GM06990 (cell line): ENCODE results near the gene GRID2.

ENCODE experiments used
- DNase-seq: peaks from one replicate; pipeline ENCODE4 v3.0.0-alpha.2; 2011; ENCODE audit not compliant: insufficient read length; ENCODE audit errors: extremely low read depth
- H3K27me3 ChIP-seq: replicated peaks from 2 replicates; pipeline ENCODE4 v1.6.0; 2011; ENCODE audit warnings: low read length; ENCODE audit not compliant: control insufficient read depth, insufficient read depth
- H3K36me3 ChIP-seq: 2 replicates; pipeline ENCODE4 v1.5.1; 2011; ENCODE audit warnings: low read length; ENCODE audit not compliant: control insufficient read depth, insufficient read depth
- H3K4me3 ChIP-seq: replicated peaks from 2 replicates; pipeline ENCODE4 v1.5.1; 2011; ENCODE audit warnings: low read depth, mild to moderate bottlenecking, control low read depth, low read length
- TF ChIP-seq, protein P1 (sequence below): IDR thresholded peaks from 2 replicates; pipeline ENCODE4 v1.5.1; 2011; ENCODE audit warnings: low read length, control low read depth, mild to moderate bottlenecking, inconsistent platforms; ENCODE audit not compliant: insufficient read depth, poor library complexity, severe bottlenecking

GRID2 gene

DNA sequence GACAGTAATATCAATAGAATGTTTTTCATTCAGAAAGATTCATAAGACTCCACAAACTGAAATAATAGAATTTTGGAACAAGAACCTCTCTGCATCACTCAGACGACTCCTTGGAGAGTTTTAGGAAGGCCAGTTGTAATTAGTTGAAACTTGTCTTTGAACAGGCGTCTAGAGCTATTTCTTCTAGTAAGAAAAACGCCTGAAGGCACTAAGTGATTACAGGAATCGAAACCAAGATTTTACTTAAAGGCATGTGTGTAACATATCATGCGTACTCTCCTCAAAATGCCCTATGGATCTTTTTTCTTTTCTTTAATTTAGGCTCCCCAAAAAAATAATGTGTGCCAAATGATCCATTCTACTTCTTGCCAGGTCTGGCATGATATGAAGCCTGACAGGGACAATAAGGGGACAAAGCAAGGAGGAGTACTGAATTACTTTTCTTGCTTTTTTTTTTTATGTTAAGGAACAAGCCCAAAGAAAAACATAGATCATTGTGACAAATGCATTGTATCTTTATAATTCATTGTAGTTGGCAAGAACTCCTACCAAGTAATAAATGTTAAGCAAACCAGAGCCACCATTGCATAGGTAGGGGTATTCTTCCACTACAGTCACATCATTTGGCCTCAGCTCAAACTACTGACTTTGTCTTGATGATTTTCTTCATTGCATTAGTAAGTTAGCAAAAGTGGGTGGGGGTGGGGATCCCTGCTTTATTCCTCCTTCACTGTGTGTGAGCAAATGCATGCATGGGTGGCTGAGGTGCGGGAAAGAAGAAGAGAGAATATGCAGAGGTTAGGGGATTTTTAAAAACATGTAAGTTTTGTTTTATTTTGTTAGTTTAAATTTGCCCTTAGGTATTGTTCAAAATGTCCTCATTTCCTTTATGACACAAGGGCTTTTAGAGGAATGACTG, 1444.9 kb downstream of the GRID2 start:
- H3K36me3 ChIP-seq: no peaks in the 10 kb centered on the region
- DNase-seq: peak; percentile 13
- TF ChIP-seq, protein P1, sequence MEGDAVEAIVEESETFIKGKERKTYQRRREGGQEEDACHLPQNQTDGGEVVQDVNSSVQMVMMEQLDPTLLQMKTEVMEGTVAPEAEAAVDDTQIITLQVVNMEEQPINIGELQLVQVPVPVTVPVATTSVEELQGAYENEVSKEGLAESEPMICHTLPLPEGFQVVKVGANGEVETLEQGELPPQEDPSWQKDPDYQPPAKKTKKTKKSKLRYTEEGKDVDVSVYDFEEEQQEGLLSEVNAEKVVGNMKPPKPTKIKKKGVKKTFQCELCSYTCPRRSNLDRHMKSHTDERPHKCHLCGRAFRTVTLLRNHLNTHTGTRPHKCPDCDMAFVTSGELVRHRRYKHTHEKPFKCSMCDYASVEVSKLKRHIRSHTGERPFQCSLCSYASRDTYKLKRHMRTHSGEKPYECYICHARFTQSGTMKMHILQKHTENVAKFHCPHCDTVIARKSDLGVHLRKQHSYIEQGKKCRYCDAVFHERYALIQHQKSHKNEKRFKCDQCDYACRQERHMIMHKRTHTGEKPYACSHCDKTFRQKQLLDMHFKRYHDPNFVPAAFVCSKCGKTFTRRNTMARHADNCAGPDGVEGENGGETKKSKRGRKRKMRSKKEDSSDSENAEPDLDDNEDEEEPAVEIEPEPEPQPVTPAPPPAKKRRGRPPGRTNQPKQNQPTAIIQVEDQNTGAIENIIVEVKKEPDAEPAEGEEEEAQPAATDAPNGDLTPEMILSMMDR: no peak

DNA sequence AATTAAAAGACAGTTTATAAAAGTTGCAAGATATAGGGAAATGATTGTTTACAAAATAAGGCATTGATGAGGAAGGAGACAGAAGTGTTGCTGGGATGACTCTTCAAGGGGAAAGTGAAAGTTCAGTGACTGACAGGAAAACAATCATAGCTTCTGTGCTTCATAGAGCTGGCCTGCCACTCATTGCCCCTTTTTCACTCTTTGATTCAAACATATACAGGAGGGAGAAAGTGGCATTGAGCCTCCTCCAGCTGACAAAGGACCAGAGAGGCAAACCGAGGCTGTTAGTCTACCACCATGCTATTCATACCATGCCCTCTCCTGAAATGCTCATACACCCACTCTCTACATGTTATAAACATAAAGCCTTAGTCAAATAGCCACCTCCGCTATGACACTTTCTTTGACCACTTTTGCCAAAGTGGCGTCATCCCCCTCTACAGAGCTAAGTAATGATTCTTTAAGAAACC, 1445.6 kb downstream of the GRID2 start:
- Histone ChIP-seq H3K4me3 (0 out of 2 replicates have a peak overlapping the region, but pooled peaks have one; percentile 4), H3K27me3 (no peaks in the 10 kb centered on the region), H3K36me3 (no peaks in the 10 kb centered on the region)
- TF ChIP-seq, protein P1: no peak
- DNase-seq: peak; percentile 42

More for the DNA sequence above, 1444.9 kb downstream of the GRID2 start:
- H3K4me3 ChIP-seq: no peak overlapping the region
- H3K27me3 ChIP-seq: no peaks in the 10 kb centered on the region

DNA sequence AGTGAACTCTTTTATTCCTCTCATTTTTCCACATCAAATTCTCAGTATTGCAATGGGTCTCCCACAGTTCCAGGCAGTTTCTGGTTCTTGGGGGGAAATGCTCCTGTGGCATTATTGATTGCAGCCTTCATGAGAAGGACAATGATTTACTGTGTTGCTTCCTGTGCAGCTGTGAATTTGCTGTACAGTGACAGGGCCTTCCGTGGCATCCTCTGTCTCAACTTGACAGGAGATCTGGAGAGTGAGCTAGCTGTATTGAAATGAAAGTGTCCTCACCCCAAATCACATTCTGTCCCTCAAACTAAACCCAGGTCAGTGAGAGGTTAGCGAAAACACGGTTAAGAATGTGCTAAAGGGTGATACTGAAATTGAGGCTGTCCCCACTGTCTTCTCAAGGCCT, 1447.6 kb downstream of the GRID2 start:
- no peaks in the 10 kb centered on the region for H3K36me3 ChIP-seq
- DNase-seq: peak; percentile 11
- TF ChIP-seq, protein P1: no peak
- no peaks in the 10 kb centered on the region for H3K27me3 ChIP-seq
- no peak overlapping the region for H3K4me3 ChIP-seq

DNA sequence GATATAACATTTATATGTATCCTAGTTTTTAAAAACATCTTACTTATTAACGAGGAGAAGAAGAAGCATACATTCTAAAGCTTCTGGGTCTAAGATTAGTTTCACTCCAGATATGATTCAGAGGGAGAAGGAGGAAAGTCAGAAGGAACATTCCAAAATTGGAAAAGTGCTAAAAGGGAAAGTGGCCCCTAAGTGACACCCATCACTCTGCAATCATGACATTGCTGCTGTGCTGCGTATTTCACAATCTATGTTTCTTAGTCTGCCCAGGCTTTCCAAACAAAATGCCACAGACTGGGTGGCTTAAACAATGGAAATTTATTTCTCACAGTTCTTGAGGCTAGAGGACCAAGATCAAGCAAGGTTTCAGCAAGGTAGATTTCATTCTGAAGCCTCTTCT, 1452.3 kb downstream of the GRID2 start:
- TF ChIP-seq, protein P1: no peak
- H3K27me3 ChIP-seq: no peaks in the 10 kb centered on the region
- DNase-seq: no peak
- no peaks in the 10 kb centered on the region for H3K36me3 ChIP-seq
- H3K4me3 ChIP-seq: no peak overlapping the region

DNA sequence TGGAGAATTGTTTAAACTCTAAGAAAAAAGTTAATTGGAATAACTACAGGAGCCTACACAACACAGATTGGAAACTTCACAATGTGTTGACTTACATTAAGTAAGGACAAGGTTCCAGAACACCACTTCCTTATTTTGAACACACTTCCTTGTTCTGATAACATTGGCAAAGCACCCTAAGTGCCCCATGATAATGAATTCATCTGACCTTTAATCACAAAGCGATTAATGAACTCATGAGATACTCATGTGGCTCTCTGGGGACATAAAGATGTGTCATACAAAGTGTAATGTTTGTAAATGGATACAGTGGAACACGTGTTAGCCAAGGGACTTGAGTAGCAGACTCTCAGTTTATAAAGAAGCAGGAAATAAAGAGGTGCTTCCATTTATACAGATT, 1455.7 kb downstream of the GRID2 start:
- H3K27me3 ChIP-seq: no peaks in the 10 kb centered on the region
- no peak overlapping the region for H3K4me3 ChIP-seq
- no peaks in the 10 kb centered on the region for H3K36me3 ChIP-seq
- DNase-seq: no peak
- TF ChIP-seq, protein P1: no peak

DNA sequence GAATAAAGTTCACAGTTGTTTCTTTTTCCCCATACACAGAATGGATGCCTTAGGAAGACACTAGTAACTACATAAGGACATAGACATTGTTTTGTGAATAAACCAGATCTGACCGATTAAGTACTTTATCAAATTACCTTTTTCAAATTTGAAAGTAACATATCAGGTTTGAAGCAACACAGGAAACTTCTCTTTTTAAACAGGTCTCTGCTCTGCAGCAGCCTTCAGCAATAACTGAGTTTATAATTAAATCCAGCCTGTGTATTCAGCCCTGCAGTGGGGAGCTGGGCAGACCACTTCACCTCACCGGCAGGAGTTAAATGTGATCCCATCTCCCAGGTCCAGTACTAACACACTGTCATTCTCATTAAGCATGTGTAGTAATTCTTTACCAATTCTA, 1456.5 kb downstream of the GRID2 start:
- Histone ChIP-seq H3K4me3 (no peak overlapping the region), H3K36me3 (no peaks in the 10 kb centered on the region), H3K27me3 (no peaks in the 10 kb centered on the region)
- TF ChIP-seq, protein P1: no peak
- DNase-seq: no peak
